HepG2 (cell line): ENCODE results near the gene GABRP. TPM values are rescaled to one million over a fixed set of nuclear protein-coding genes. Genes with fewer than 3 reads are reported as not detected.
A peak's percentile ranks its signal among the peaks of the same experiment; 100 is the strongest.

Experiments
- ATAC-seq: fragments of 200-7000 bp; cut with Tn5 transposase; 3 replicates; pipeline ENCODE4 v1.9.1; 2020; ENCODE audit warnings: mild to moderate bottlenecking, moderate library complexity
- BruUV-seq: library from RNA; stranded (reverse); fragments of 400-500 nt; replicated peaks from 2 replicates; lab custom pipeline; 2021; lab: Mats Ljungman, UMichigan
- CTCF ChIA-PET: fragments of 300-600 bp; formaldehyde crosslinking; extraction: SDS; loops from one replicate; lab custom pipeline; 2021; ENCODE audit warnings: low total read pairs, inconsistent platforms, low intra/inter-chr PET ratio; lab: Yijun Ruan, JAX
- POLR2A ChIA-PET: fragments of 350-600 bp; sonication (Branson Sonifier 250); formaldehyde crosslinking; loops from one replicate; lab custom pipeline; 2020; ENCODE audit warnings: antibody characterized with exemption, inconsistent platforms; lab: Yijun Ruan, JAX
- DNase-seq: peaks from one replicate; pipeline ENCODE4 v3.0.0-alpha.2; 2015; ENCODE audit warnings: low spot score
- FAIRE-seq: peaks from 3 replicates; lab custom pipeline; 2011; peaks lifted over from hg19 to GRCh38; lab: Jason Lieb, UNC
- H2AFZ ChIP-seq: one replicate; pipeline ENCODE4 v1.6.1; 2011; ENCODE audit warnings: low read length, inconsistent platforms
- H3K27ac ChIP-seq: fragments of 300-600 bp; 3 replicates; pipeline ENCODE4 v1.8.0; 2011; ENCODE audit warnings: mixed run types, mild to moderate bottlenecking, mixed read lengths, low read length, inconsistent platforms; ENCODE audit not compliant: insufficient read depth; ENCODE audit errors: extremely low read length
- H3K27me3 ChIP-seq, 2 experiments: fragments of 200-600 bp in 1 of 2; 2 replicates in 1 of 2; 3 replicates in 1 of 2; pipeline versions ENCODE4 v1.6.0 to v1.8.0; 2011; ENCODE audit warnings: low read length in 2 of 2, mild to moderate bottlenecking in 2 of 2, moderate library complexity in 2 of 2, inconsistent platforms in 1 of 2; ENCODE audit not compliant: insufficient read depth in 2 of 2, control insufficient read depth in 1 of 2
- H3K36me3 ChIP-seq, 2 experiments: fragments of 200-600 bp in 1 of 2; replicated peaks in 1 of 2; 2 replicates in 1 of 2; 3 replicates in 1 of 2; pipeline versions ENCODE4 v1.5.1 to v1.8.0; 2011; ENCODE audit warnings: low read length in 2 of 2, inconsistent platforms in 1 of 2; ENCODE audit not compliant: insufficient read depth in 2 of 2, control insufficient read depth in 1 of 2
- H3K4me1 ChIP-seq: 2 replicates; pipeline ENCODE4 v1.5.1; 2012; ENCODE audit warnings: low read length, inconsistent platforms; ENCODE audit not compliant: insufficient read depth
- H3K4me2 ChIP-seq: 2 replicates; pipeline ENCODE4 v1.6.0; 2011; ENCODE audit warnings: low read depth, low read length, inconsistent platforms
- H3K4me3 ChIP-seq, 3 experiments: fragments of 200-600 bp in 1 of 3; sonication (generic), shearing (Covaris generic) in 1 of 3; replicated peaks in 1 of 3; 2 replicates each; pipeline ENCODE4 v1.5.1; 2011 to 2016; ENCODE audit warnings: low read length in 3 of 3, inconsistent platforms in 2 of 3, low read depth in 2 of 3, mild to moderate bottlenecking in 2 of 3, control low read depth in 1 of 3, mixed read lengths in 1 of 3; ENCODE audit not compliant: insufficient read depth in 1 of 3
- H3K79me2 ChIP-seq: one replicate; pipeline ENCODE4 v1.6.1; 2011; ENCODE audit warnings: low read length, inconsistent platforms; ENCODE audit not compliant: insufficient read depth
- H3K9ac ChIP-seq: 2 replicates; pipeline ENCODE4 v1.6.0; 2011; ENCODE audit warnings: mild to moderate bottlenecking, low read depth, low read length, inconsistent platforms; ENCODE audit not compliant: insufficient read depth
- H3K9me3 ChIP-seq: 2 replicates; pipeline ENCODE4 v1.5.1; 2012; ENCODE audit warnings: mild to moderate bottlenecking, low read length
- H4K20me1 ChIP-seq: 2 replicates; pipeline ENCODE4 v1.6.0; 2011; ENCODE audit warnings: inconsistent platforms, mild to moderate bottlenecking, low read length, moderate library complexity; ENCODE audit not compliant: insufficient read depth
- ATF6 ChIP-seq: sonication (generic); formaldehyde crosslinking; conservative IDR thresholded peaks from 2 replicates; pipeline ENCODE4 v1.4.0; 2020; ENCODE audit warnings: missing genetic modification reagents
- CENPBD1 ChIP-seq: sonication (generic); formaldehyde crosslinking; IDR thresholded peaks from 2 replicates; pipeline ENCODE4 v1.8.0; 2022; ENCODE audit warnings: missing genetic modification reagents, low read depth, mild to moderate bottlenecking, borderline replicate concordance
- GATAD2A ChIP-seq: IDR thresholded peaks from 2 replicates; pipeline ENCODE4 v1.6.1; 2016
- MAFK ChIP-seq, 2 experiments: IDR thresholded peaks in 1 of 2; conservative IDR thresholded peaks in 1 of 2; 2 replicates each; pipeline ENCODE4 v1.6.1; 2011; ENCODE audit warnings: improper control_type of control experiment in 2 of 2, low read length in 2 of 2
- MED1 ChIP-seq: sonication (generic); formaldehyde crosslinking; IDR thresholded peaks from 2 replicates; pipeline ENCODE4 v1.4.0; 2020; ENCODE audit warnings: missing genetic modification reagents
- ZBTB2 ChIP-seq: sonication (generic); formaldehyde crosslinking; IDR thresholded peaks from 2 replicates; pipeline ENCODE4 v1.8.0; 2022; ENCODE audit warnings: low read depth, missing genetic modification reagents
- ZFYVE20 ChIP-seq: sonication (generic); formaldehyde crosslinking; IDR thresholded peaks from 2 replicates; pipeline ENCODE4 v1.8.0; 2023; ENCODE audit warnings: low read depth, mild to moderate bottlenecking, moderate library complexity, missing genetic modification reagents, borderline replicate concordance
- ZNF446 ChIP-seq: sonication (generic); formaldehyde crosslinking; IDR thresholded peaks from 2 replicates; pipeline ENCODE4 v1.5.0; 2020; ENCODE audit warnings: mild to moderate bottlenecking, missing genetic modification reagents
- ZNF639 ChIP-seq: conservative IDR thresholded peaks from 2 replicates; pipeline ENCODE4 v1.6.1; 2018; ENCODE audit warnings: missing genetic modification reagents
- ZNF768 ChIP-seq: sonication (generic); formaldehyde crosslinking; IDR thresholded peaks from 2 replicates; pipeline ENCODE4 v1.4.0; 2020; ENCODE audit warnings: missing genetic modification reagents
- WGBS: methylation state at CpG from one replicate; pipeline ENCODE4 v1.1.6; 2017; ENCODE audit warnings: low lambda C conversion rate; 5-methylcytosine and 5-hydroxymethylcytosine counted together
- in situ Hi-C: cut with HindIII; loops from 2 replicates; pipeline ENCODE4 v1.10.0; 2017; ENCODE audit warnings: low pct_unique_long_range_greater_than_20kb; ENCODE audit not compliant: extremely low pct_ligation_motif_present
- intact Hi-C: fragments of 100-400 bp; cut with micrococcal nuclease; formaldehyde crosslinking; loops from one replicate; pipeline ENCODE4 v1.10.0; 2022; ENCODE audit not compliant: unreplicated experiment
- polyA plus RNA-seq, 8 experiments: library from polyadenylated mRNA; depleted of rRNA in 3 of 8; stranded (reverse) in 7 of 8; unstranded in 1 of 8; fragments of >200 nt; fragmentation: Illumina TruSeq in 4 of 8; extraction: Trizol in 4 of 8; gene quantifications; 2 replicates each; pipeline versions ENCODE4 v1.2.1 to v1.2.3, GENCODE V29; 2011 to 2016; ENCODE audit warnings: low read depth in 4 of 8, missing spikeins in 1 of 8, mixed read lengths in 1 of 8; ENCODE audit not compliant: insufficient read depth in 1 of 8
- total RNA-seq, 5 experiments: library from RNA; depleted of rRNA; stranded (reverse); fragments of >200 nt; fragmentation: Illumina TruSeq; extraction: Trizol; gene quantifications; 2 replicates each; pipeline ENCODE4 v1.2.3, GENCODE V29; 2016; ENCODE audit warnings: low read depth in 1 of 5

The GABRP gene
- total and polyA plus RNA-seq, 2 of the 13 experiments (the other 11 are each of a cell fraction or from before 2014, with no cell fraction given): not detected

GRCh38 chr5:170746075-170746960 is 37.2 kb upstream of the GABRP start:
- Histone ChIP-seq H3K4me3 (no peak overlapping the region), H3K27me3 (peaks cover 2 to 30% of the 10 kb centered on the region in 2 experiments; a peak in 4 of 5 replicates), H2AFZ (no peak overlapping the region), H3K36me3 (no peaks in the 10 kb centered on the region), H3K4me1 (no peaks in the 10 kb centered on the region), H3K79me2 (no peaks in the 10 kb centered on the region), H3K9ac (no peak overlapping the region), H3K9me3 (no peaks in the 10 kb centered on the region), H4K20me1 (no peaks in the 10 kb centered on the region), H3K27ac (no peak overlapping the region), H3K4me2 (no peak overlapping the region)
- intact Hi-C loops (loop anchor here (10.0 kb wide), 2 partner anchors 112 to 408 kb away; no protein-coding TSS in a partner anchor), in situ Hi-C loops (loop anchor here (10.0 kb wide), 1 partner anchor 598 kb away; no protein-coding TSS in a partner anchor)
- ATAC-seq: no peak
- WGBS: 13% methylated on average over 9 of the region's 14 CpGs
- CTCF ChIA-PET: no interaction called here
- no peak for TF ChIP-seq GATAD2A
- TF ChIP-seq ZNF768 (CRISPR knock-in tag): peak; percentile 73
- TF ChIP-seq ZNF446 (CRISPR knock-in tag): no peak
- FAIRE-seq: no peak
- no TSS peak for BruUV-seq
- POLR2A ChIA-PET: interaction anchor here (0.6 kb wide), 1 partner anchor 45 kb away, joined by 3 read pairs; no protein-coding TSS in a partner anchor
- DNase-seq: no peak

GRCh38 chr5:170746961-170747340 is 36.6 kb upstream of the GABRP start:
- POLR2A ChIA-PET: no interaction called here

More at GRCh38 chr5:170746961-170747340, 36.6 kb upstream of the GABRP start:
- Histone ChIP-seq H3K36me3 (no peaks in the 10 kb centered on the region), H3K4me3 (no peak overlapping the region), H3K27me3 (peaks cover 2 to 27% of the 10 kb centered on the region in 2 experiments; a peak in 4 of 5 replicates), H3K79me2 (no peaks in the 10 kb centered on the region), H4K20me1 (no peaks in the 10 kb centered on the region)
- no peak for FAIRE-seq
- DNase-seq: no peak
- no TSS peak for BruUV-seq
- no peak for ATAC-seq
- WGBS: 39% methylated on average over 8 of the region's 11 CpGs
- intact Hi-C loops: loop anchor here (10.0 kb wide), 2 partner anchors 112 to 408 kb away; no protein-coding TSS in a partner anchor
- TF ChIP-seq ATF6: no peak
- no peak for TF ChIP-seq MAFK (conservative IDR thresholded peaks at IDR 0.05 in 1 of 2, IDR thresholded peaks at IDR 0.05 in 1 of 2; ENCODE audit: low read length in 2 of 2)
- no peak for TF ChIP-seq ZFYVE20 (CRISPR knock-in tag)
- no peak for TF ChIP-seq ZBTB2 (CRISPR knock-in tag)
- TF ChIP-seq CENPBD1 (CRISPR knock-in tag): no peak
- TF ChIP-seq ZNF639 (CRISPR knock-in tag): no peak
- TF ChIP-seq MED1: no peak
- TF ChIP-seq, all 625 proteins: peak for 0
- H3K4me2 ChIP-seq: no peak overlapping the region
- no peak overlapping the region for H3K9ac ChIP-seq
- no peak overlapping the region for H2AFZ ChIP-seq
- in situ Hi-C loops: loop anchor here (10.0 kb wide), 1 partner anchor 598 kb away; no protein-coding TSS in a partner anchor
- CTCF ChIA-PET: no interaction called here
- H3K9me3 ChIP-seq: no peaks in the 10 kb centered on the region
- no peak overlapping the region for H3K27ac ChIP-seq
- no peaks in the 10 kb centered on the region for H3K4me1 ChIP-seq
